GM08714 (cell line): ENCODE measurements around the gene WDR54.

Experiments
- H3K4me3 ChIP-seq: fragments of 200-500 bp; sonication (Bioruptor generic); 2 replicates; pipeline ENCODE4 v1.5.1; 2014; ENCODE audit warnings: mild to moderate bottlenecking, low read length, inconsistent platforms
- ZNF274 ChIP-seq: IDR thresholded peaks from 2 replicates; pipeline ENCODE4 v1.6.1; 2012; ENCODE audit warnings: mild to moderate bottlenecking, low read depth, low read length

The WDR54 gene

GRCh38 chr2:74429487-74430451 is 8.2 kb downstream of the WDR54 start:
- no peak for TF ChIP-seq ZNF274
- H3K4me3 ChIP-seq, result no peak overlapping the region

- no peak for TF ChIP-seq ZNF274
- H3K4me3 ChIP-seq, result no peak overlapping the region
Measured at GRCh38 chr2:74430502-74430901, 9.0 kb downstream of the WDR54 start.

- H3K4me3 ChIP-seq, result no peak overlapping the region
- no peak for TF ChIP-seq ZNF274
Measured at GRCh38 chr2:74436111-74436805, 14.7 kb downstream of the WDR54 start.

- no peak overlapping the region for H3K4me3 ChIP-seq
- TF ChIP-seq ZNF274, result no peak
Measured at GRCh38 chr2:74436848-74437695, 15.5 kb downstream of the WDR54 start.

- H3K4me3 ChIP-seq, result no peak overlapping the region
- TF ChIP-seq ZNF274, result no peak
Measured at GRCh38 chr2:74438248-74438647, 16.7 kb downstream of the WDR54 start.

GRCh38 chr2:74439373-74439772 is 17.8 kb downstream of the WDR54 start:
- H3K4me3 ChIP-seq, result peak overlapping the region; percentile 66; the same call in 1 of the 2 replicates
- TF ChIP-seq ZNF274, result no peak

- peak overlapping the region; percentile 66; the same call in 1 of the 2 replicates for H3K4me3 ChIP-seq
- no peak for TF ChIP-seq ZNF274
Measured at GRCh38 chr2:74439803-74440377, 18.4 kb downstream of the WDR54 start.

GRCh38 chr2:74440378-74441169 is 19.0 kb downstream of the WDR54 start:
- TF ChIP-seq ZNF274, result no peak
- H3K4me3 ChIP-seq, result peak overlapping the region; percentile 66; the same call in 1 of the 2 replicates

GRCh38 chr2:74441170-74441689 is 19.7 kb downstream of the WDR54 start:
- peak overlapping the region; percentile 38; the same call in 1 of the 2 replicates for H3K4me3 ChIP-seq

GRCh38 chr2:74441690-74442482 is 20.4 kb downstream of the WDR54 start, which contains the start of gene RTKN:
RTKN (minus strand) TSS chr2:74441937; CDS start chr2:74441816, 121 bp downstream.
- H3K4me3 ChIP-seq, result peak within 1 kb of the TSS; percentile 38; the same call in 1 of the 2 replicates

More at GRCh38 chr2:74441170-74441689, 19.7 kb downstream of the WDR54 start:
- no peak for TF ChIP-seq ZNF274

GRCh38 chr2:74442483-74443297 is 21.2 kb downstream of the WDR54 start:
- peak overlapping the region; percentile 38; the same call in 1 of the 2 replicates for H3K4me3 ChIP-seq

More at GRCh38 chr2:74441690-74442482, 20.4 kb downstream of the WDR54 start, which contains the start of gene RTKN:
- TF ChIP-seq ZNF274, result no peak
